HEK293 (cell line): ENCODE results near the gene RNPS1.

ENCODE experiments used
- HOXC10 ChIP-seq: sonication (generic); formaldehyde crosslinking; IDR thresholded peaks from 2 replicates; pipeline ENCODE4 v1.8.1; 2023; ENCODE audit warnings: mild to moderate bottlenecking, missing genetic modification reagents
- HOXD13 ChIP-seq: sonication (generic); formaldehyde crosslinking; IDR thresholded peaks from 2 replicates; pipeline ENCODE4 v1.8.0; 2022; ENCODE audit warnings: missing genetic modification reagents, borderline replicate concordance
- IKZF3 ChIP-seq: fragments of 450-650 bp; IDR thresholded peaks from 2 replicates; pipeline ENCODE4 v1.5.0; 2018; ENCODE audit warnings: missing biosample characterization, mild to moderate bottlenecking, missing genetic modification characterization, moderate library complexity
- KLF1 ChIP-seq: fragments of 450-650 bp; formaldehyde crosslinking; IDR thresholded peaks from 2 replicates; pipeline ENCODE4 v1.5.1; 2016; ENCODE audit warnings: missing biosample characterization, missing genetic modification characterization
- KLF16 ChIP-seq: fragments of 450-650 bp; formaldehyde crosslinking; IDR thresholded peaks from 2 replicates; pipeline ENCODE4 v1.5.1; 2017; ENCODE audit warnings: missing biosample characterization, missing genetic modification characterization
- KLF7 ChIP-seq: fragments of 450-650 bp; formaldehyde crosslinking; IDR thresholded peaks from 2 replicates; pipeline ENCODE4 v1.5.1; 2016; ENCODE audit warnings: missing biosample characterization, missing genetic modification characterization, borderline replicate concordance
- SP3 ChIP-seq: fragments of 450-650 bp; formaldehyde crosslinking; IDR thresholded peaks from 2 replicates; pipeline ENCODE4 v1.5.1; 2016; ENCODE audit warnings: missing biosample characterization, missing genetic modification characterization
- SP7 ChIP-seq: fragments of 450-650 bp; formaldehyde crosslinking; IDR thresholded peaks from 2 replicates; pipeline ENCODE4 v1.5.1; 2016; ENCODE audit warnings: missing biosample characterization, missing genetic modification characterization
- YY1 ChIP-seq: fragments of 450-650 bp; formaldehyde crosslinking; IDR thresholded peaks from 2 replicates; pipeline ENCODE4 v1.5.1; 2018; ENCODE audit warnings: missing biosample characterization, missing genetic modification characterization
- ZBTB17 ChIP-seq: fragments of 450-650 bp; formaldehyde crosslinking; IDR thresholded peaks from 2 replicates; pipeline ENCODE4 v1.5.1; 2016; ENCODE audit warnings: missing biosample characterization, missing genetic modification characterization
- ZBTB21 ChIP-seq: fragments of 450-650 bp; formaldehyde crosslinking; IDR thresholded peaks from 2 replicates; pipeline ENCODE4 v1.5.1; 2017; ENCODE audit warnings: missing biosample characterization, missing genetic modification characterization
- ZBTB8A ChIP-seq: fragments of 450-650 bp; formaldehyde crosslinking; IDR thresholded peaks from 2 replicates; pipeline ENCODE4 v1.5.1; 2016; ENCODE audit warnings: missing biosample characterization, missing genetic modification characterization
- ZFP37 ChIP-seq: fragments of 450-650 bp; formaldehyde crosslinking; IDR thresholded peaks from 2 replicates; pipeline ENCODE4 v1.5.1; 2016; ENCODE audit warnings: missing biosample characterization, missing genetic modification characterization
- ZFP69B ChIP-seq: fragments of 450-650 bp; formaldehyde crosslinking; IDR thresholded peaks from 2 replicates; pipeline ENCODE4 v1.5.1; 2016; ENCODE audit warnings: missing biosample characterization, missing genetic modification characterization
- ZNF146 ChIP-seq: fragments of 450-650 bp; formaldehyde crosslinking; IDR thresholded peaks from 2 replicates; pipeline ENCODE4 v1.5.1; 2016; ENCODE audit warnings: missing biosample characterization, missing genetic modification characterization
- ZNF391 ChIP-seq: fragments of 450-650 bp; formaldehyde crosslinking; IDR thresholded peaks from 2 replicates; pipeline ENCODE4 v1.5.1; 2016; ENCODE audit warnings: low read depth, missing biosample characterization, missing genetic modification characterization, borderline replicate concordance
- ZNF600 ChIP-seq: fragments of 450-650 bp; formaldehyde crosslinking; IDR thresholded peaks from 2 replicates; pipeline ENCODE4 v1.5.1; 2016; ENCODE audit warnings: missing biosample characterization, missing genetic modification characterization
- ZNF610 ChIP-seq: fragments of 450-650 bp; formaldehyde crosslinking; IDR thresholded peaks from 2 replicates; pipeline ENCODE4 v1.5.1; 2016; ENCODE audit warnings: missing biosample characterization, missing genetic modification characterization, borderline replicate concordance
- ZNF639 ChIP-seq: fragments of 450-650 bp; formaldehyde crosslinking; IDR thresholded peaks from 2 replicates; pipeline ENCODE4 v1.5.1; 2016; ENCODE audit warnings: missing biosample characterization, missing genetic modification characterization
- ZNF670 ChIP-seq: fragments of 450-650 bp; formaldehyde crosslinking; IDR thresholded peaks from 2 replicates; pipeline ENCODE4 v1.5.1; 2016; ENCODE audit warnings: missing biosample characterization, missing genetic modification characterization, low read depth
- ZNF777 ChIP-seq: fragments of 450-650 bp; formaldehyde crosslinking; IDR thresholded peaks from 2 replicates; pipeline ENCODE4 v1.5.1; 2017; ENCODE audit warnings: missing biosample characterization, missing genetic modification characterization, borderline replicate concordance
- ZSCAN16 ChIP-seq: fragments of 450-650 bp; formaldehyde crosslinking; IDR thresholded peaks from 2 replicates; pipeline ENCODE4 v1.5.1; 2016; ENCODE audit warnings: missing biosample characterization, missing genetic modification characterization
- TF ChIP-seq, protein P1 (sequence below): fragments of 450-650 bp; formaldehyde crosslinking; IDR thresholded peaks from 2 replicates; pipeline ENCODE4 v1.5.1; 2016; ENCODE audit warnings: missing biosample characterization, missing genetic modification characterization
- TF ChIP-seq, protein P2 (sequence below): fragments of 450-650 bp; formaldehyde crosslinking; IDR thresholded peaks from 2 replicates; pipeline ENCODE4 v1.5.1; 2017; ENCODE audit warnings: missing biosample characterization, missing genetic modification characterization
- TF ChIP-seq, protein P3 (sequence below): fragments of 450-650 bp; formaldehyde crosslinking; IDR thresholded peaks from 2 replicates; pipeline ENCODE4 v1.5.1; 2016; ENCODE audit warnings: missing biosample characterization, missing genetic modification characterization, borderline replicate concordance
- TF ChIP-seq, protein P4 (sequence below): fragments of 450-650 bp; formaldehyde crosslinking; IDR thresholded peaks from 2 replicates; pipeline ENCODE4 v1.5.1; 2016; ENCODE audit warnings: missing biosample characterization, missing genetic modification characterization
- TF ChIP-seq, protein P5 (sequence below): fragments of 450-650 bp; formaldehyde crosslinking; conservative IDR thresholded peaks from 2 replicates; pipeline ENCODE4 v1.5.1; 2016; ENCODE audit warnings: low read depth, missing biosample characterization, missing genetic modification characterization

The RNPS1 gene

GRCh38 chr16:2223221-2223941 is 44.5 kb downstream of the RNPS1 start, which contains the start of gene E4F1 (continued):
- TF ChIP-seq ZNF777 (tag by site-specific recombination), result no peak
- TF ChIP-seq SP7 (tag by site-specific recombination), result peak; percentile 87
- TF ChIP-seq ZNF670 (tag by site-specific recombination), result no peak
- TF ChIP-seq ZBTB8A, result peak; percentile 76
- TF ChIP-seq, protein P1, sequence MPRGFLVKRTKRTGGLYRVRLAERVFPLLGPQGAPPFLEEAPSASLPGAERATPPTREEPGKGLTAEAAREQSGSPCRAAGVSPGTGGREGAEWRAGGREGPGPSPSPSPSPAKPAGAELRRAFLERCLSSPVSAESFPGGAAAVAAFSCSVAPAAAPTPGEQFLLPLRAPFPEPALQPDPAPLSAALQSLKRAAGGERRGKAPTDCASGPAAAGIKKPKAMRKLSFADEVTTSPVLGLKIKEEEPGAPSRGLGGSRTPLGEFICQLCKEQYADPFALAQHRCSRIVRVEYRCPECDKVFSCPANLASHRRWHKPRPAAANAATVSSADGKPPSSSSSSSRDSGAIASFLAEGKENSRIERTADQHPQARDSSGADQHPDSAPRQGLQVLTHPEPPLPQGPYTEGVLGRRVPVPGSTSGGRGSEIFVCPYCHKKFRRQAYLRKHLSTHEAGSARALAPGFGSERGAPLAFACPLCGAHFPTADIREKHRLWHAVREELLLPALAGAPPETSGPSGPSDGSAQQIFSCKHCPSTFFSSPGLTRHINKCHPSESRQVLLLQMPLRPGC (tag by site-specific recombination), result peak; percentile 78
- TF ChIP-seq ZNF600 (tag by site-specific recombination), result peak; percentile 70
- TF ChIP-seq YY1 (tag by site-specific recombination), result peak; percentile 92
- TF ChIP-seq, protein P2, sequence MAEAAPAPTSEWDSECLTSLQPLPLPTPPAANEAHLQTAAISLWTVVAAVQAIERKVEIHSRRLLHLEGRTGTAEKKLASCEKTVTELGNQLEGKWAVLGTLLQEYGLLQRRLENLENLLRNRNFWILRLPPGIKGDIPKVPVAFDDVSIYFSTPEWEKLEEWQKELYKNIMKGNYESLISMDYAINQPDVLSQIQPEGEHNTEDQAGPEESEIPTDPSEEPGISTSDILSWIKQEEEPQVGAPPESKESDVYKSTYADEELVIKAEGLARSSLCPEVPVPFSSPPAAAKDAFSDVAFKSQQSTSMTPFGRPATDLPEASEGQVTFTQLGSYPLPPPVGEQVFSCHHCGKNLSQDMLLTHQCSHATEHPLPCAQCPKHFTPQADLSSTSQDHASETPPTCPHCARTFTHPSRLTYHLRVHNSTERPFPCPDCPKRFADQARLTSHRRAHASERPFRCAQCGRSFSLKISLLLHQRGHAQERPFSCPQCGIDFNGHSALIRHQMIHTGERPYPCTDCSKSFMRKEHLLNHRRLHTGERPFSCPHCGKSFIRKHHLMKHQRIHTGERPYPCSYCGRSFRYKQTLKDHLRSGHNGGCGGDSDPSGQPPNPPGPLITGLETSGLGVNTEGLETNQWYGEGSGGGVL (tag by site-specific recombination), result no peak
- peak; percentile 92 for TF ChIP-seq KLF1 (tag by site-specific recombination)
- peak; percentile 96 for TF ChIP-seq HOXD13 (CRISPR knock-in tag)
- TF ChIP-seq, protein P3, sequence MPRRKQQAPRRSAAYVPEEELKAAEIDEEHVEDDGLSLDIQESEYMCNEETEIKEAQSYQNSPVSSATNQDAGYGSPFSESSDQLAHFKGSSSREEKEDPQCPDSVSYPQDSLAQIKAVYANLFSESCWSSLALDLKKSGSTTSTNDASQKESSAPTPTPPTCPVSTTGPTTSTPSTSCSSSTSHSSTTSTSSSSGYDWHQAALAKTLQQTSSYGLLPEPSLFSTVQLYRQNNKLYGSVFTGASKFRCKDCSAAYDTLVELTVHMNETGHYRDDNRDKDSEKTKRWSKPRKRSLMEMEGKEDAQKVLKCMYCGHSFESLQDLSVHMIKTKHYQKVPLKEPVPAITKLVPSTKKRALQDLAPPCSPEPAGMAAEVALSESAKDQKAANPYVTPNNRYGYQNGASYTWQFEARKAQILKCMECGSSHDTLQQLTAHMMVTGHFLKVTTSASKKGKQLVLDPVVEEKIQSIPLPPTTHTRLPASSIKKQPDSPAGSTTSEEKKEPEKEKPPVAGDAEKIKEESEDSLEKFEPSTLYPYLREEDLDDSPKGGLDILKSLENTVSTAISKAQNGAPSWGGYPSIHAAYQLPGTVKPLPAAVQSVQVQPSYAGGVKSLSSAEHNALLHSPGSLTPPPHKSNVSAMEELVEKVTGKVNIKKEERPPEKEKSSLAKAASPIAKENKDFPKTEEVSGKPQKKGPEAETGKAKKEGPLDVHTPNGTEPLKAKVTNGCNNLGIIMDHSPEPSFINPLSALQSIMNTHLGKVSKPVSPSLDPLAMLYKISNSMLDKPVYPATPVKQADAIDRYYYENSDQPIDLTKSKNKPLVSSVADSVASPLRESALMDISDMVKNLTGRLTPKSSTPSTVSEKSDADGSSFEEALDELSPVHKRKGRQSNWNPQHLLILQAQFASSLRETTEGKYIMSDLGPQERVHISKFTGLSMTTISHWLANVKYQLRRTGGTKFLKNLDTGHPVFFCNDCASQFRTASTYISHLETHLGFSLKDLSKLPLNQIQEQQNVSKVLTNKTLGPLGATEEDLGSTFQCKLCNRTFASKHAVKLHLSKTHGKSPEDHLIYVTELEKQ (tag by site-specific recombination), result peak; percentile 35; the same call in 1 of the 2 replicates
- 0 out of 2 replicates have a peak, but pooled peaks have one; percentile 40 for TF ChIP-seq ZSCAN16 (tag by site-specific recombination)
- TF ChIP-seq ZFP37, result peak; percentile 89; the same call in 1 of the 2 replicates
- TF ChIP-seq ZFP69B (tag by site-specific recombination), result peak; percentile 54
- TF ChIP-seq ZNF639, result 0 out of 2 replicates have a peak, but pooled peaks have one; percentile 18
- no peak for TF ChIP-seq IKZF3
- peak; percentile 83; the same call in 1 of the 2 replicates for TF ChIP-seq ZBTB21 (tag by site-specific recombination)
- 0 out of 2 replicates have a peak, but pooled peaks have one; percentile 91 for TF ChIP-seq HOXC10
- peak; percentile 81 for TF ChIP-seq ZNF391 (tag by site-specific recombination)
- TF ChIP-seq, protein P4, sequence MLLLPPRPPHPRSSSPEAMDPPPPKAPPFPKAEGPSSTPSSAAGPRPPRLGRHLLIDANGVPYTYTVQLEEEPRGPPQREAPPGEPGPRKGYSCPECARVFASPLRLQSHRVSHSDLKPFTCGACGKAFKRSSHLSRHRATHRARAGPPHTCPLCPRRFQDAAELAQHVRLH (tag by site-specific recombination), result peak; percentile 50; the same call in 1 of the 2 replicates
- no peak for TF ChIP-seq KLF7
- peak; percentile 67 for TF ChIP-seq KLF16 (tag by site-specific recombination)
- peak; percentile 35; the same call in 1 of the 2 replicates for TF ChIP-seq ZNF146 (tag by site-specific recombination)
- peak; percentile 91 for TF ChIP-seq ZBTB17
- TF ChIP-seq SP3 (tag by site-specific recombination), result peak; percentile 94
- TF ChIP-seq, protein P5, sequence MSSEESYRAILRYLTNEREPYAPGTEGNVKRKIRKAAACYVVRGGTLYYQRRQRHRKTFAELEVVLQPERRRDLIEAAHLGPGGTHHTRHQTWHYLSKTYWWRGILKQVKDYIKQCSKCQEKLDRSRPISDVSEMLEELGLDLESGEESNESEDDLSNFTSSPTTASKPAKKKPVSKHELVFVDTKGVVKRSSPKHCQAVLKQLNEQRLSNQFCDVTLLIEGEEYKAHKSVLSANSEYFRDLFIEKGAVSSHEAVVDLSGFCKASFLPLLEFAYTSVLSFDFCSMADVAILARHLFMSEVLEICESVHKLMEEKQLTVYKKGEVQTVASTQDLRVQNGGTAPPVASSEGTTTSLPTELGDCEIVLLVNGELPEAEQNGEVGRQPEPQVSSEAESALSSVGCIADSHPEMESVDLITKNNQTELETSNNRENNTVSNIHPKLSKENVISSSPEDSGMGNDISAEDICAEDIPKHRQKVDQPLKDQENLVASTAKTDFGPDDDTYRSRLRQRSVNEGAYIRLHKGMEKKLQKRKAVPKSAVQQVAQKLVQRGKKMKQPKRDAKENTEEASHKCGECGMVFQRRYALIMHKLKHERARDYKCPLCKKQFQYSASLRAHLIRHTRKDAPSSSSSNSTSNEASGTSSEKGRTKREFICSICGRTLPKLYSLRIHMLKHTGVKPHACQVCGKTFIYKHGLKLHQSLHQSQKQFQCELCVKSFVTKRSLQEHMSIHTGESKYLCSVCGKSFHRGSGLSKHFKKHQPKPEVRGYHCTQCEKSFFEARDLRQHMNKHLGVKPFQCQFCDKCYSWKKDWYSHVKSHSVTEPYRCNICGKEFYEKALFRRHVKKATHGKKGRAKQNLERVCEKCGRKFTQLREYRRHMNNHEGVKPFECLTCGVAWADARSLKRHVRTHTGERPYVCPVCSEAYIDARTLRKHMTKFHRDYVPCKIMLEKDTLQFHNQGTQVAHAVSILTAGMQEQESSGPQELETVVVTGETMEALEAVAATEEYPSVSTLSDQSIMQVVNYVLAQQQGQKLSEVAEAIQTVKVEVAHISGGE (tag by site-specific recombination), result peak; percentile 22
- peak; percentile 75; the same call in 1 of the 2 replicates for TF ChIP-seq ZNF610 (tag by site-specific recombination)
